Endothelial cell of umbilical vein (primary cell): ENCODE measurements around the gene CEBPG. TPM values are rescaled to one million over a fixed set of nuclear protein-coding genes. Genes with fewer than 3 reads are reported as not detected.

Source experiments
- BruUV-seq: library from RNA; stranded (reverse); fragments of 400-500 nt; replicated peaks from 2 replicates; lab custom pipeline; 2021; lab: Mats Ljungman, UMichigan
- CTCF ChIA-PET: fragments of 300-600, 350-600 bp; sonication (Branson Sonifier 250); formaldehyde crosslinking; loops from one replicate; lab custom pipeline; 2021; ENCODE audit warnings: antibody characterized with exemption, inconsistent platforms; lab: Charles Lee
- POLR2A ChIA-PET: fragments of 300-600, 350-600 bp; sonication (Branson Sonifier 250); formaldehyde crosslinking; loops from one replicate; lab custom pipeline; 2021; ENCODE audit warnings: antibody characterized with exemption, inconsistent platforms; lab: Charles Lee
- DNase-seq: peaks from one replicate; pipeline ENCODE4 v3.0.0-alpha.2; 2011; ENCODE audit warnings: low read depth, low spot score
- FAIRE-seq: peaks from 2 replicates; lab custom pipeline; 2011; peaks lifted over from hg19 to GRCh38; lab: Jason Lieb, UNC
- H2AFZ ChIP-seq: 2 replicates; pipeline ENCODE4 v1.6.0; 2012; ENCODE audit warnings: low read depth, low read length, control low read depth, inconsistent platforms
- H3K27ac ChIP-seq: 2 replicates; pipeline ENCODE4 v1.5.1; 2011; ENCODE audit warnings: low read depth, mild to moderate bottlenecking, control low read depth, low read length, moderate library complexity; ENCODE audit not compliant: insufficient read depth
- H3K27me3 ChIP-seq, 2 experiments: 2 replicates each; pipeline versions ENCODE4 v1.6.0 to v1.6.1; 2011; ENCODE audit warnings: low read length in 2 of 2, mixed read lengths in 1 of 2; ENCODE audit not compliant: control insufficient read depth in 2 of 2, insufficient read depth in 2 of 2
- H3K36me3 ChIP-seq, 2 experiments: 2 replicates in 1 of 2; 3 replicates in 1 of 2; pipeline ENCODE4 v1.5.1; 2011; ENCODE audit warnings: low read length in 2 of 2, mild to moderate bottlenecking in 1 of 2, moderate library complexity in 1 of 2; ENCODE audit not compliant: control insufficient read depth in 2 of 2, insufficient read depth in 2 of 2; ENCODE audit errors: extremely low read depth in 1 of 2
- H3K4me1 ChIP-seq: 3 replicates; pipeline ENCODE4 v1.5.1; 2011; ENCODE audit warnings: mild to moderate bottlenecking, low read length; ENCODE audit not compliant: control insufficient read depth, insufficient read depth; ENCODE audit errors: extremely low read depth
- H3K4me2 ChIP-seq: 2 replicates; pipeline ENCODE4 v1.6.1; 2011; ENCODE audit warnings: low read length, control low read depth, mixed read lengths; ENCODE audit not compliant: insufficient read depth
- H3K4me3 ChIP-seq, 3 experiments: fragments of 200-600 bp in 1 of 3; sonication (generic), shearing (Covaris generic) in 1 of 3; replicated peaks in 1 of 3; 2 replicates each; pipeline ENCODE4 v1.5.1; 2011 to 2016; ENCODE audit warnings: control low read depth in 3 of 3, low read length in 3 of 3, mild to moderate bottlenecking in 2 of 3, inconsistent platforms in 1 of 3, low read depth in 1 of 3, moderate library complexity in 1 of 3; ENCODE audit not compliant: insufficient read depth in 1 of 3
- H3K79me2 ChIP-seq: 2 replicates; pipeline ENCODE4 v1.6.0; 2012; ENCODE audit warnings: low read length, inconsistent platforms; ENCODE audit not compliant: control insufficient read depth, insufficient read depth
- H3K9ac ChIP-seq: replicated peaks from 2 replicates; pipeline ENCODE3; 2011; ENCODE audit warnings: low read length, control low read depth; ENCODE audit not compliant: insufficient read depth; ENCODE audit errors: extremely low read depth
- H3K9me1 ChIP-seq: replicated peaks from 3 replicates; pipeline ENCODE4 v1.6.0; 2011; ENCODE audit warnings: mild to moderate bottlenecking, low read length; ENCODE audit not compliant: control insufficient read depth, insufficient read depth; ENCODE audit errors: extremely low read depth
- H3K9me3 ChIP-seq: replicated peaks from 2 replicates; pipeline ENCODE4 v1.5.1; 2012; ENCODE audit warnings: low read length, inconsistent platforms; ENCODE audit not compliant: control insufficient read depth, insufficient read depth
- H4K20me1 ChIP-seq: replicated peaks from 2 replicates; pipeline ENCODE3; 2011; ENCODE audit warnings: mild to moderate bottlenecking, low read length; ENCODE audit not compliant: control insufficient read depth, insufficient read depth; ENCODE audit errors: extremely low read depth
- EZH2 ChIP-seq: IDR thresholded peaks from 2 replicates; pipeline ENCODE4 v1.6.1; 2012; ENCODE audit warnings: borderline replicate concordance, low read depth, mild to moderate bottlenecking, moderate library complexity, low read length, inconsistent platforms; ENCODE audit not compliant: severe bottlenecking
- FOS ChIP-seq: IDR thresholded peaks from 2 replicates; pipeline ENCODE4 v1.6.1; 2011; ENCODE audit warnings: mild to moderate bottlenecking, low read length, moderate library complexity, borderline replicate concordance; ENCODE audit not compliant: insufficient read depth
- GATA2 ChIP-seq: IDR thresholded peaks from 2 replicates; pipeline ENCODE4 v1.7.0; 2011; ENCODE audit warnings: low read depth, mild to moderate bottlenecking, moderate library complexity, mixed read lengths, low read length; ENCODE audit not compliant: insufficient read length, insufficient read depth
- JUN ChIP-seq: IDR thresholded peaks from 2 replicates; pipeline ENCODE4 v1.6.1; 2011; ENCODE audit warnings: borderline replicate concordance, low read depth; ENCODE audit not compliant: insufficient read length, insufficient read depth
- MYC ChIP-seq: IDR thresholded peaks from one replicate; pipeline ENCODE4 v1.6.1; 2011; ENCODE audit warnings: mild to moderate bottlenecking, low read depth, low read length
- POLR2A ChIP-seq: IDR thresholded peaks from 2 replicates; pipeline ENCODE4 v1.6.1; 2012; ENCODE audit warnings: low read depth, mild to moderate bottlenecking, control low read depth, low read length
- POLR2AphosphoS5 ChIP-seq: IDR thresholded peaks from 2 replicates; pipeline ENCODE4 v1.6.1; 2012; ENCODE audit warnings: low read depth, mild to moderate bottlenecking, control low read depth, low read length, moderate library complexity; ENCODE audit not compliant: insufficient read depth
- dilution Hi-C: fragments of 300-500 bp; cut with MboI; formaldehyde crosslinking; loops from one replicate; pipeline ENCODE4 v1.15.0; 2019; ENCODE audit warnings: low sequenced_read_pairs; ENCODE audit not compliant: extremely low pct_ligation_motif_present
- intact Hi-C: fragments of 100-400 bp; cut with micrococcal nuclease; formaldehyde crosslinking; loops from one replicate; pipeline ENCODE4 v1.10.0; 2022
- polyA plus RNA-seq, 4 experiments: library from polyadenylated mRNA; depleted of rRNA in 3 of 4; stranded (reverse) in 3 of 4; unstranded in 1 of 4; fragments of >200 nt; gene quantifications; 2 replicates each; pipeline versions ENCODE4 v1.2.1 to v1.2.3, GENCODE V29; 2011 to 2012; ENCODE audit warnings: missing spikeins in 1 of 4
- total RNA-seq: library from RNA; stranded (reverse); gene quantifications from 2 replicates; pipeline ENCODE4 v1.2.3, GENCODE V29; 2021
- TF ChIP-seq, protein P1 (sequence below), 2 donors: IDR thresholded peaks; 1 replicate in 1 of 2; 2 replicates in 1 of 2; pipeline ENCODE4 v1.5.1; 2011; ENCODE audit warnings: low read length in 2 of 2, mild to moderate bottlenecking in 2 of 2, moderate library complexity in 2 of 2, control low read depth in 1 of 2, inconsistent platforms in 1 of 2, low read depth in 1 of 2; ENCODE audit not compliant: insufficient read depth in 1 of 2; ENCODE audit errors: extremely low read depth in 1 of 2
- TF ChIP-seq, protein P2 (sequence below): IDR thresholded peaks from 2 replicates; pipeline ENCODE4 v1.6.1; 2011; ENCODE audit not compliant: insufficient read depth, insufficient read length

Gene CEBPG
- total and polyA plus RNA-seq, 2 donors (not counting 3 experiments of a cell fraction or from before 2014, with no cell fraction given) = 10.2 to 24.6 TPM

DNA sequence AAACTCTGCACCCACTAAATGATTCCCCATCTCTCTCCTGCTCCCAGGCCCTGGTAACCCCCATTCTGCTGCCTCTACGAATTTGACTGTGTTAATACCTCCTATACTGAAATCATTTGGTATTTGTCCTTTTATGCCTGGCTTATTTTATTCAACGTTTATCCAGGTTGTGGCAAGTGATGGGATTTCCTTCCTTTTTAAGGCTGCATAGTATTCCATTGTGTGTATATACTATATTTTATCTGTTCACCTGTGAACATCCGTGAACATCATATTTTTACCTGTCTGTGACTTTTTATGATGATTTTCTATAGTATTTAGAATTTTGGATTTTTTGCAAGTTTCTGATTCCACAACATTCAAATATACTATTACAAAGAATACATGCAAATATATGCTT is 13.9 kb upstream of the CEBPG start:
- Histone ChIP-seq H3K9me1 (no peaks in the 10 kb centered on the region), H3K4me3 (no peak overlapping the region), H3K4me2 (no peak overlapping the region), H3K9ac (no peak overlapping the region), H4K20me1 (no peaks in the 10 kb centered on the region), H3K9me3 (no peaks in the 10 kb centered on the region), H3K36me3 (no peaks in the 10 kb centered on the region), H3K4me1 (no peaks in the 10 kb centered on the region), H2AFZ (no peak overlapping the region), H3K27me3 (peaks cover 0 to under 1% of the 10 kb centered on the region in 2 experiments), H3K79me2 (no peaks in the 10 kb centered on the region), H3K27ac (no peak overlapping the region)
- TF ChIP-seq EZH2 (no peak), MYC (no peak), JUN (no peak), POLR2A (no peak), POLR2AphosphoS5 (no peak), GATA2 (no peak)
- FAIRE-seq (no peak), DNase-seq (no peak)
- CTCF ChIA-PET = interaction anchor here (1.4 kb wide), 1 partner anchor 418 kb away, joined by 4 read pairs; no protein-coding TSS in a partner anchor
- dilution Hi-C loops = no loop called here
- intact Hi-C loops = no loop called here
- BruUV-seq = no TSS peak
- POLR2A ChIA-PET = no interaction called here

DNA sequence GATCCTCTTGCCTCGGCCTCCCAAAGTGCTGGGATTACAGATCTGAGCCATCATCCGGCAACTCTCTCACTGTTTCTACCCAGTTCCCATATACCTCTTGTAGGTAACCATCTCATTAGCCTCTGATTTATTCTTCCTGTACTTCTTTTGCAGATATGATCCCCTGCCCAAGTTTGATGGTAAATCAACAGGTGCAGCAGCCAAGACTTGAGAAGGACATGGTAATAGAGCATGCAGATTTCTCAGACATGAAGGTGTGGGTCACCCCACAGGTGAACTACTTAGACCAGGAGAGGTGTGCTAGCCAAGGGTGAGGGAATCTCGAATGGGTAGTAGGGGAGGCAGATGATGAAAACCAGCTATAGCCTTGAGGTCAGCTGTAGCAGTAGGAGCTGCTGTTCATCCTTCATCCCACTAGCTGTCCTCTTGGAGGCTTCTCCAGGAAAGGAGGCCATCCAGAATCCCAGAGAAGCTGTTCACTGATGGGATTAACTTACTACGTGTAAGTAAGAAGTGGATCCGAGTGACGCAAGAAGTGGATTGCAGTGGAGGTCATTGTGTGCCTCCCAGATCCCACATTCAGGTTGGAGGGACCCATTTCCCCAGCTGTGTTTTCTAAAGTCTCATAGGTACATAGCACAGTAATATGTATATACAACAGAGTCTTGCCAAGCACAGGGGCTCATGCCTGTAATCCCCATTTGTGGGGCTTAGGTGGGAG is 10.8 kb upstream of the CEBPG start:
- BruUV-seq = no TSS peak
- no peak overlapping the region for H2AFZ ChIP-seq
- no peak overlapping the region for H3K9ac ChIP-seq
- intact Hi-C loops = no loop called here
- H3K9me1 ChIP-seq = no peaks in the 10 kb centered on the region
- no peaks in the 10 kb centered on the region for H3K4me1 ChIP-seq
- DNase-seq = no peak
- no peak for FAIRE-seq
- peaks cover 5% of the 10 kb centered on the region in 2 experiments for H3K27me3 ChIP-seq
- CTCF ChIA-PET = interaction anchor here (2.8 kb wide), 1 partner anchor 127 kb away, joined by 9 read pairs; no protein-coding TSS in a partner anchor
- H3K79me2 ChIP-seq = no peaks in the 10 kb centered on the region
- H3K9me3 ChIP-seq = no peaks in the 10 kb centered on the region
- POLR2A ChIA-PET = no interaction called here
- no peak overlapping the region for H3K4me3 ChIP-seq
- dilution Hi-C loops = no loop called here
- H3K36me3 ChIP-seq = no peaks in the 10 kb centered on the region
- TF ChIP-seq JUN = no peak
- TF ChIP-seq, protein P1, sequence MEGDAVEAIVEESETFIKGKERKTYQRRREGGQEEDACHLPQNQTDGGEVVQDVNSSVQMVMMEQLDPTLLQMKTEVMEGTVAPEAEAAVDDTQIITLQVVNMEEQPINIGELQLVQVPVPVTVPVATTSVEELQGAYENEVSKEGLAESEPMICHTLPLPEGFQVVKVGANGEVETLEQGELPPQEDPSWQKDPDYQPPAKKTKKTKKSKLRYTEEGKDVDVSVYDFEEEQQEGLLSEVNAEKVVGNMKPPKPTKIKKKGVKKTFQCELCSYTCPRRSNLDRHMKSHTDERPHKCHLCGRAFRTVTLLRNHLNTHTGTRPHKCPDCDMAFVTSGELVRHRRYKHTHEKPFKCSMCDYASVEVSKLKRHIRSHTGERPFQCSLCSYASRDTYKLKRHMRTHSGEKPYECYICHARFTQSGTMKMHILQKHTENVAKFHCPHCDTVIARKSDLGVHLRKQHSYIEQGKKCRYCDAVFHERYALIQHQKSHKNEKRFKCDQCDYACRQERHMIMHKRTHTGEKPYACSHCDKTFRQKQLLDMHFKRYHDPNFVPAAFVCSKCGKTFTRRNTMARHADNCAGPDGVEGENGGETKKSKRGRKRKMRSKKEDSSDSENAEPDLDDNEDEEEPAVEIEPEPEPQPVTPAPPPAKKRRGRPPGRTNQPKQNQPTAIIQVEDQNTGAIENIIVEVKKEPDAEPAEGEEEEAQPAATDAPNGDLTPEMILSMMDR (IDR thresholded peaks at IDR 0.05; ENCODE audit: extremely low read depth in 1 of 2, insufficient read depth in 1 of 2, low read depth in 1 of 2, low read length in 2 of 2) = no peak
- no peak for TF ChIP-seq GATA2
- no peak for TF ChIP-seq FOS
- no peak for TF ChIP-seq MYC
- TF ChIP-seq, protein P2, sequence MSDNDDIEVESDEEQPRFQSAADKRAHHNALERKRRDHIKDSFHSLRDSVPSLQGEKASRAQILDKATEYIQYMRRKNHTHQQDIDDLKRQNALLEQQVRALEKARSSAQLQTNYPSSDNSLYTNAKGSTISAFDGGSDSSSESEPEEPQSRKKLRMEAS = no peak
- no peak for TF ChIP-seq EZH2
- no peak for TF ChIP-seq POLR2A
- TF ChIP-seq POLR2AphosphoS5 = no peak
- H3K4me2 ChIP-seq = no peak overlapping the region
- H3K27ac ChIP-seq = no peak overlapping the region
- no peaks in the 10 kb centered on the region for H4K20me1 ChIP-seq
